HepG2 (cell line): ENCODE results near the gene TNNT1. TPM values are rescaled to one million over a fixed set of nuclear protein-coding genes. Genes with fewer than 3 reads are reported as not detected.
A peak's percentile ranks its signal among the peaks of the same experiment; 100 is the strongest.

Source experiments
- CREM ChIP-seq, 2 experiments: sonication (generic) in 1 of 2; formaldehyde crosslinking in 1 of 2; IDR thresholded peaks; 2 replicates each; pipeline versions ENCODE4 v1.4.0 to v1.6.1; 2016 to 2020; ENCODE audit warnings: antibody characterized with exemption in 1 of 2, mild to moderate bottlenecking in 1 of 2, missing genetic modification reagents in 1 of 2
- FOXO4 ChIP-seq: sonication (generic); formaldehyde crosslinking; conservative IDR thresholded peaks from 2 replicates; pipeline ENCODE4 v1.8.1; 2023; ENCODE audit warnings: missing genetic modification reagents
- HOXD1 ChIP-seq: sonication (generic); formaldehyde crosslinking; IDR thresholded peaks from 2 replicates; pipeline ENCODE4 v1.5.0; 2020; ENCODE audit warnings: missing genetic modification reagents
- MAX ChIP-seq: IDR thresholded peaks from 2 replicates; pipeline ENCODE4 v1.6.1; 2012; ENCODE audit warnings: inconsistent platforms
- MTA1 ChIP-seq: sonication (generic); formaldehyde crosslinking; IDR thresholded peaks from 2 replicates; pipeline ENCODE4 v1.4.0; 2020; ENCODE audit warnings: missing genetic modification reagents, mild to moderate bottlenecking, borderline replicate concordance
- MXD4 ChIP-seq: IDR thresholded peaks from 2 replicates; pipeline ENCODE4 v1.6.1; 2016; ENCODE audit warnings: mild to moderate bottlenecking, missing biosample characterization, missing genetic modification reagents
- NFYC ChIP-seq: IDR thresholded peaks from 2 replicates; pipeline ENCODE4 v1.6.1; 2016; ENCODE audit warnings: missing genetic modification reagents, missing compliant biosample characterization
- PHF5A ChIP-seq: IDR thresholded peaks from one replicate; pipeline ENCODE4 v1.6.1; 2018; ENCODE audit warnings: low read depth, missing genetic modification reagents; ENCODE audit not compliant: unreplicated experiment
- PRDM4 ChIP-seq: sonication (generic); formaldehyde crosslinking; IDR thresholded peaks from 2 replicates; pipeline ENCODE4 v1.9.0; 2021; ENCODE audit warnings: missing genetic modification reagents, borderline replicate concordance
- SPEN ChIP-seq: sonication (generic); formaldehyde crosslinking; IDR thresholded peaks from 2 replicates; pipeline ENCODE4 v1.5.1; 2020; ENCODE audit warnings: low read depth, mild to moderate bottlenecking, missing genetic modification reagents
- THAP8 ChIP-seq: sonication (generic); formaldehyde crosslinking; IDR thresholded peaks from 2 replicates; pipeline ENCODE4 v1.5.1; 2020; ENCODE audit warnings: missing genetic modification reagents, mild to moderate bottlenecking, borderline replicate concordance
- WIZ ChIP-seq: sonication (generic); formaldehyde crosslinking; IDR thresholded peaks from 2 replicates; pipeline ENCODE4 v1.5.1; 2020; ENCODE audit warnings: mild to moderate bottlenecking, missing genetic modification reagents
- ZFP36L2 ChIP-seq: sonication (generic); formaldehyde crosslinking; IDR thresholded peaks from 2 replicates; pipeline ENCODE4 v1.4.0; 2020; ENCODE audit warnings: missing genetic modification reagents
- ZFP91 ChIP-seq: sonication (generic); formaldehyde crosslinking; IDR thresholded peaks from 2 replicates; pipeline ENCODE4 v1.9.0; 2022; ENCODE audit warnings: missing genetic modification reagents, mild to moderate bottlenecking, borderline replicate concordance
- ZNF280D ChIP-seq: sonication (generic); formaldehyde crosslinking; IDR thresholded peaks from 2 replicates; pipeline ENCODE4 v1.5.1; 2020; ENCODE audit warnings: mild to moderate bottlenecking, missing genetic modification reagents
- ZNF350 ChIP-seq: sonication (generic); formaldehyde crosslinking; IDR thresholded peaks from 2 replicates; pipeline ENCODE4 v1.4.0; 2020; ENCODE audit warnings: mild to moderate bottlenecking, low read depth, missing genetic modification reagents, borderline replicate concordance
- polyA plus RNA-seq, 8 experiments: library from polyadenylated mRNA; depleted of rRNA in 3 of 8; stranded (reverse) in 7 of 8; unstranded in 1 of 8; fragments of >200 nt; fragmentation: Illumina TruSeq in 4 of 8; extraction: Trizol in 4 of 8; gene quantifications; 2 replicates each; pipeline versions ENCODE4 v1.2.1 to v1.2.3, GENCODE V29; 2011 to 2016; ENCODE audit warnings: low read depth in 4 of 8, missing spikeins in 1 of 8, mixed read lengths in 1 of 8; ENCODE audit not compliant: insufficient read depth in 1 of 8
- total RNA-seq, 5 experiments: library from RNA; depleted of rRNA; stranded (reverse); fragments of >200 nt; fragmentation: Illumina TruSeq; extraction: Trizol; gene quantifications; 2 replicates each; pipeline ENCODE4 v1.2.3, GENCODE V29; 2016; ENCODE audit warnings: low read depth in 1 of 5
- TF ChIP-seq, protein P1 (sequence below): sonication (generic); formaldehyde crosslinking; IDR thresholded peaks from 2 replicates; pipeline ENCODE4 v1.5.0; 2020; ENCODE audit warnings: missing genetic modification reagents

Gene TNNT1
- total and polyA plus RNA-seq, 2 of the 13 experiments (the other 11 are each of a cell fraction or from before 2014, with no cell fraction given), result 1.3 to 2.4 TPM

GRCh38 chr19:55165952-55166529 is 17.0 kb upstream of the TNNT1 start (continued):
- TF ChIP-seq ZFP91 (CRISPR knock-in tag) (peak; percentile 53; the same call in 1 of the 2 replicates), MTA1 (CRISPR knock-in tag) (0 out of 2 replicates have a peak, but pooled peaks have one; percentile 21), PHF5A (CRISPR knock-in tag) (peak; percentile 47), ZFP36L2 (CRISPR knock-in tag) (no peak), HOXD1 (CRISPR knock-in tag) (0 out of 2 replicates have a peak, but pooled peaks have one; percentile 47), WIZ (CRISPR knock-in tag) (0 out of 2 replicates have a peak, but pooled peaks have one; percentile 25), THAP8 (no peak), MXD4 (no peak), CREM (IDR thresholded peaks at IDR 0.05) (peak; percentile 77; the same call in 1 of the 2 replicates), CREM (CRISPR knock-in tag; IDR thresholded peaks at IDR 0.05) (no peak), PRDM4 (CRISPR knock-in tag) (no peak), FOXO4 (CRISPR knock-in tag) (no peak), NFYC (no peak), ZNF350 (peak; percentile 17; the same call in 1 of the 2 replicates), ZNF280D (0 out of 2 replicates have a peak, but pooled peaks have one; percentile 20), SPEN (CRISPR knock-in tag) (0 out of 2 replicates have a peak, but pooled peaks have one; percentile 22), MAX (0 out of 2 replicates have a peak, but pooled peaks have one; percentile 22)
- TF ChIP-seq, protein P1, sequence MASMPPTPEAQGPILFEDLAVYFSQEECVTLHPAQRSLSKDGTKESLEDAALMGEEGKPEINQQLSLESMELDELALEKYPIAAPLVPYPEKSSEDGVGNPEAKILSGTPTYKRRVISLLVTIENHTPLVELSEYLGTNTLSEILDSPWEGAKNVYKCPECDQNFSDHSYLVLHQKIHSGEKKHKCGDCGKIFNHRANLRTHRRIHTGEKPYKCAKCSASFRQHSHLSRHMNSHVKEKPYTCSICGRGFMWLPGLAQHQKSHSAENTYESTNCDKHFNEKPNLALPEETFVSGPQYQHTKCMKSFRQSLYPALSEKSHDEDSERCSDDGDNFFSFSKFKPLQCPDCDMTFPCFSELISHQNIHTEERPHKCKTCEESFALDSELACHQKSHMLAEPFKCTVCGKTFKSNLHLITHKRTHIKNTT (CRISPR knock-in tag), result peak; percentile 77; the same call in 1 of the 2 replicates
